ENCODE results near the gene DKKL1. TPM values are rescaled to one million over a fixed set of nuclear protein-coding genes. Genes with fewer than 3 reads are reported as not detected.
"Not testable (repeated sequence)": the region's sequence is repeated elsewhere in the genome, so short reads cannot be mapped to it uniquely, and the experiment has no call there.

Gene DKKL1
- total RNA-seq, 1 experiment from 2014 or later: 0.21 TPM

DNA sequence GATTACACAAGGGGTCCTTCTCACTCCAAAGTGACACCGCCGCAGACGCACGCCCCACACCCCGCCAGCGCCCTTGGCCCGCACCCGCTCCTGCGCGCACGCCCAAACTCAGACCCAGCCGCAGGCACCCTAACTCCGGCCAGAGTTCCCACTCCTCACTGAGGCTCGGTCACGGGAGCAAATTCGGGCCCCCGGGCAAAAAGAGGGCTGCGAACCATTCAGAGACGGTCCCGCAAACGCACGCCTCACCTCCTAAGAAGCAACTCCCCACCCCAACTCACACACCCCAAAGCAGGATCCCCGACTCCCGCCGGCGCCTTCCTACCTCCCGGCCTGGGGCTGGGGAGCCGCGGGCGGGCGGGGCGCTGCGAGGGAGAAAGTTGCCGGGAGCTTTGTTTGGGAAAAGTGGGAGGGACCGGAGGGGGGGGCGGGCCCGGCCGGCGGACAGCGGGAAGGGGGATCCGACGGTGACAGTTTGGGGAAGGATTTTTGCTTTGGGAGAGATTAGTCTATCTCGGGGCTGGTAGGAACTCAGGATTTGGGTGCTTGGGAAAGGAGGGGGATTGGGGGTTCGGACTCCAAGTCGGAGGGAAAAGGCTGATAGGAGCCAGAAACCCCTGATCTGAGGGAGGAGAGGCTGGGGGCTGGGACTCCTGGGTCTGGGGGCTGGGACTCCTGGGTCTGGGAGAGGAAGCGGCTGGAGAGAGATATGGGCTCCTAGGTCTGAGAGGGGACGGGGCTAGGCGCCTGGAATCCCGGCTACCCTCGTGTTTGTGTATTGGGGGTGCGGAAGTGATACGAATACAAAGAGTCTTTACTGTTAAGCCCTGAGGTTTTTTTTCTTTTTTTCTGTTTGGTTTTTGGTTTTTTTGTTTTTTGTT lies 1.4 kb upstream of the DKKL1 start, which contains the start of gene TEAD2:
Gene TEAD2, minus strand, starts transcription at position 369 of the 881 bp plus-strand sequence. CDS start 2,341 bp downstream, outside the sequence.
- DNase-seq (ENCODE audit: low spot score): no peak

DNA sequence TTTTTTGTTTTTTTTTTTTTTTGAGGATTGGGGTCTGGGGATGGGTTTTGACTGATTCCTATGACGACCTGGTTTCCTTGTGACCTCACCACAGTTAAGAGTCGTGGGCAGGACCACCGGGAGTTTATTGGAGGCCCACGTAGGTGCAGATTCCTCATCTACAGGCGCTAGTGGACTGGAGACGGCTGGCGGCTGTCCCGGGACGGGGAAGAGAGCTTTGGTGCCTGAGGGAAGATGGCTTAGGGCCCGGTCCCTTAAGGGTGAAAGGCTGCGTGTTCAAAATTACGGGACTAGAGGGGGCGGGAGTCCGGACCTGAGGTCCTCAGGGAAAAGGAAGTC lies 779 bp upstream of the DKKL1 start:
- no peak for DNase-seq (ENCODE audit: low spot score)

DNA sequence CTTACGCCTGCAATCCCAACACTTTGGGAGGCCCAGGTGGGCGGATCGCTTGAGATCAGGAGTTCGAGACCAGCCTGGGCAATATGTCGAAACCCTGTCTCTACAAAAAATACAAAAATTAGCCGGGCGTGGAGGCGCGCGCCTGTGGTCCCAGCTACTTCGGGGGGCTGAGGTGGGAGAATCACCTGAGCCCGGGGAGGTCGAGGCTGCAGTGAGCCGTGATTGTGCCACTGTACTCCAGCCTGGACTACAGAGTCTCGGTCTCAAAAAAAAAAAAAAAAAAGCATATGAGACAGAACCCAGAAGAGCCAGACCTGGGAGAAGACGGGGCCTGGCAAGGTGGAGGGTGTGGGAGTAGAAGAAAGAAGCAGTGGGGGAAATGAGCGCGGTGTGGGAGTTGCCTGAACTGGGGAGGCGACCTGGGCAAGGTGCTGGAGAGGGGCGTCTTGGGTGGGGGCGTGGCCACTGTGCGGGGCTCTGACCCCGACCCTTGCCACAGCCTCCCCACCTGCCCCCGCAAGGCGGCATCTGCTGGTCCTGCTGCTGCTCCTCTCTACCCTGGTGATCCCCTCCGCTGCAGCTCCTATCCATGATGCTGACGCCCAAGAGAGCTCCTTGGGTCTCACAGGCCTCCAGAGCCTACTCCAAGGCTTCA lies 533 bp downstream of the DKKL1 start:
- no peak for DNase-seq (ENCODE audit: low spot score)

DNA sequence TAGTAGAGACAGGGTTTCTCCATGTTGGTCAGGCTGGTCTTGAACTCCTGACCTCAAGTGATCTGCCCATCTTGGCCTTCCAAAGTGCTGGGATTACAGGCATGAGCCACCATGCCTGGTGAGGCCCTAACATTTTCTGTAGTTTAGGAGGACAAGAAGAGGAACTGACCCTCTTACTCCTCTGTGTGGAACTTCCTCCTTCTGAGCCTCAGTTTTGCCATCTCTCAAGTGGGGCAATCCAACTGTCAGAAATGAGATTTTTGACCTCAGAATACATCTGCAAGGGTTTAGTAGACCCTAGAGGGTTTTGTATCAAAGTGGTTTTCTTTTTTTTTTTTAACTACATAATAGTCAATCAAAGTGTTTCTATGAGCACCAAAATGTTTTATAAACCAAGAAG lies 2.4 kb downstream of the DKKL1 start:
- no peak for DNase-seq (ENCODE audit: low spot score)

DNA sequence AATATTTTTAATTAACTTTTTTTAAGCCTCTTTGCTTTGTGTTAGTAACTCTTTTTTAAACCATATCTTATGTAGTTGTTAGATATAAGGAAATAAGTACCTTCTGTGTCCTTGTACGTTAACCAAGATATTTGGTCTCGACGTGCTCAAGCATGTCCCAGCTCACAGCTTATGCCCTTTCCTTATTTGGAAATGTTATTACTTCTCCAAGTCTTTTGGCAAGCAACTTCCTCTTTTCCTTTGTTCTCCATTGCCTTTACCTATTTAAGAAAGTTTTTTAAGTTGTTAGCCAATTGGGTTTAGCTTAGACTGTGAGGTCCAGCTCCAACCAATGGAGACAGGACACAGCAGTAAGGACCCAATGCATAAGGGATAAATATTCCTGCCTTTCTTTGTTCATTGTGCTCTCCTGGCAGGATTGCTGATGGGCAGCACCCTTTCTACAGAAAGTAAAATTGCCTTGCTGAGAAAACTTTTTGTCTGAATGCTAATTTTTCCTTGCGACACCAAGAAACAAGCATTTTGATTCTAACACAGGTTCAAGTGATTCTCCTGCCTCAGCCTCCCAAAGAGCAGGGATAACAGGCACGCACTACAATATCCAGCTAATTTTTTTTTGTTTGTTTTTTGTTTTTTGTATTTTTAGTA lies 5.2 kb downstream of the DKKL1 start:
- DNase-seq (ENCODE audit: low spot score): no peak

DNA sequence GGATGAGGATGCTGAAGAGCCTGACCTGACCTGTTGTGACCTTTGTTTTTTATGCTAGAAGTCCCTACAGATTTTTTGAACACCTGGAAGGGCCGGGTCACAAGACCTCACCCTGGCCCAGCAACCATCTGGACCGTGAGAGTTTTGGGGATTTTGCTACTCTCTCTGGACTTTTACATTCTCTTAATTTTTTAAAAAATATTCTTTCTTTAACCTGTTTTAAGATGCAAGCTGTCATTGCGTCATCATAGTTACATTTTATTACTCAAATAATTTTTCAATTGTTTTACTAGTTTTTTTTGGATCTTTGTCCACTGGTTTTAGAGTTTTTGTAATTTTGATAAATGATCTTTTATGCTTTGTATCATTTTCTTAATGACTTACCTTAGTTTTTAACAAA lies 7.5 kb downstream of the DKKL1 start:
- DNase-seq (ENCODE audit: low spot score): no peak

DNA sequence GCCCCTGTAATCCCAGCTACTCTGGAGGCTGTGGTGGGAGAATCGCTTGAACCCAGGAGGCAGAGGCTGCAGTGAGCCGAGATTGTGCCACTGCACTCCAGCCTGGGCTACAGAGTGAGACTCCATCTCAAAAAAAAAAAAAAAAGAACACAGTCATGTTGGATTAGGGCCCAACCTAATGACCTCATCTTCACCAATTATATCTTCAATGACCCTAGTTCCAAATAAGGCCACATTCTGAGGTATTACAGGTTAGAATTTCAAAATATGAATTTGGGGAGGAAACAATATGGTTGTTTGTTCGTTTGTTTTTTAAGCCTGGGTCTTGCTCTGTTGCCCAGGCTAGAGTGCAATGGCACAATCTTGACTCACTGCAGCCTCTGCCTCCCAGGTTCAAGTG lies 9.5 kb downstream of the DKKL1 start:
- not testable (repeated sequence) for DNase-seq (ENCODE audit: low spot score)

DNA sequence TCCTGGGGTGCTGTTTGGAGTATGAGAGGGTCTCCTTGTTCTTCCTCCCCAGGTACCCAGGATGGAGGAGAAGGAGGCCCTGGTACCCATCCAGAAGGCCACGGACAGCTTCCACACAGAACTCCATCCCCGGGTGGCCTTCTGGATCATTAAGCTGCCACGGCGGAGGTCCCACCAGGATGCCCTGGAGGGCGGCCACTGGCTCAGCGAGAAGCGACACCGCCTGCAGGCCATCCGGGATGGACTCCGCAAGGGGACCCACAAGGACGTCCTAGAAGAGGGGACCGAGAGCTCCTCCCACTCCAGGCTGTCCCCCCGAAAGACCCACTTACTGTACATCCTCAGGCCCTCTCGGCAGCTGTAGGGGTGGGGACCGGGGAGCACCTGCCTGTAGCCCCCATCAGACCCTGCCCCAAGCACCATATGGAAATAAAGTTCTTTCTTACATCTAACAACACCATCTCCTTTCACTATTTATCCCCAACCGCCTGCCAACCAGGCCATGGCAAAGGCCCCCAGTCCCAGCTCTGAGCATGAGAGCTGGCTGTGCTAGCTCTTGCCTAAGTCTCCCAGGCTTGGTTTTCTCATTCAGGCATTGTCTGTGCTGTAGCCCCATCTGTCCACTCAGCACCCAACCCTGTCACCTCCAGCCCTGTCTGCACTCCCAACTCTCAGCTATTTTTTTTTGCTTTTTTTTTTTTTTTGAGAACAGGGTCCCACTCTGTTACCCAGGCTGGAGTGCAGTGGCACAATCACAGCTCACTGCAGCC lies 11.2 kb downstream of the DKKL1 start:
- DNase-seq (ENCODE audit: low spot score): no peak

DNA sequence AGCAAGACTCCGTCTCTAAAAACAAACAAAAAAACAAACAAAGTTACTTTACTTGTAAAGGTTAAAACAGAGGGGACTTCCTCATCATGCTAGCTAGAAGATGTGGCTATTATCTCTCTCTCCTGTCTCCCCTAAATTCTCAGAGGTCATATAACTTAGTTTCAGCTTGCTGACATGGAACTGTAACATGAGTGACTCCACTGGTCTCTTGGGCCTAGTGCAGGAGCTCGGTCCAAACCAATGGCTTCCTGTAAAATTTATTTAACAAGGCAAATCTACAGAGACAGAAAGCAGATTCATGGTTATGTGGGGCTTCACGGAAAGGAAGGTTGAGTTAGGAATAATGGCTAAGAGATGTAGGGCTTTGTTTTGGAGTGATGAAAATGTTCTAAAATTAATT lies 14.8 kb downstream of the DKKL1 start:
- DNase-seq (ENCODE audit: low spot score): no peak

DNA sequence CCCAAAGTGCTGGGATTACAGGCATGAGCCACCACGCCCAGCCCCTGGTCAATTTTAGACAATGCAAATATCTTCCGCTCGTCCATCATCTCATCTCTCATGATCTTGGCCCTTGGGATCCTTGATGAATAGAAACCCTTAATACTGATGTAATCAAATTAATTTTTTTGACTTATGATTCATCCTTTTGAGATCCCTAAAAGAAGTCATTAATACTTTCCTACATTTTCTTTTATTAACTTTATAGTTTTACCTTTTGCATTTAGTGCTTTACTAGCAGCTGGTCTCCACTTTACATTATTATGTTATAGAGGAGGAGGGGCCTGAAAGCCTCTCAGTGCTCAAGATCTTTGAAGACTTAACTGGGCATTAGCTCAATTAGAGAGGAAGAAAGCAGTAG lies 16.7 kb downstream of the DKKL1 start:
- DNase-seq (ENCODE audit: low spot score): no peak

DNA sequence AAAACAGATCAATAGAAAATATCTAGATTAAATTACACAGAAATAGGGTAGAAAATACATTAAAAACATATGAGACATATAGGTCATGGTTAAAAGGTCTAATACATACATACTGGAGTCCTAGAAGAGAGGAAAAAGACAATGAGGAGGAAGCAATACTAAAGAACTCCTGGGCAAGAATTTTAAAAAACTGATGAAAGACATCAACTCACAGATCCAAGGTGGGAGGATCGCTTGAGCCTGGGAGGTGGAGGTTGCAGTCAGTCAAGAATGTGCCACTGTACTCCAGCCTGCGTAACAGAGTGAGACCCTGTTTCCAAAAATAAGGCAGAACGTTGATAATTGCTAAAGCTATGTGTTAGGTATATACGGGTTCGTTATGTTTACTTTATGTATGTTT lies 19.0 kb downstream of the DKKL1 start:
- DNase-seq (ENCODE audit: low spot score): no peak

DNA sequence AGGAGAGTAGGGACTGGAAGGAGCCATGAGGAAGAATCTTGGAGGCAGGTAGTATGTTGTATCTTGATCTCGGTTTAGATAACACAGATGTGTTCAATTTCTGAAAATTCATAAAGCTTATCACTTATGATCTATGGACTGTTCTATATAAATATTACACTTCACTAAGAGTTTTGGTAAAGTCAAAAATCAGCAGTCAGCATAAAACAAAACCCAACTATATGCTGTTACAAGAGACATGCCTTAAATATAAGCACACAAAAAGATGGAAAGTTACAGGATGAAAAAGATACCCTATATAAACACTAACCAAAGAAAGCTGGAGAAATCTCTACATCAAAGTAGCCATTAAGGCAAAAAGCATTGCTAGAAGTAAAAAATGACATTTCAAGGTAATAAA lies 19.9 kb downstream of the DKKL1 start:
- DNase-seq (ENCODE audit: low spot score): no peak

DNA sequence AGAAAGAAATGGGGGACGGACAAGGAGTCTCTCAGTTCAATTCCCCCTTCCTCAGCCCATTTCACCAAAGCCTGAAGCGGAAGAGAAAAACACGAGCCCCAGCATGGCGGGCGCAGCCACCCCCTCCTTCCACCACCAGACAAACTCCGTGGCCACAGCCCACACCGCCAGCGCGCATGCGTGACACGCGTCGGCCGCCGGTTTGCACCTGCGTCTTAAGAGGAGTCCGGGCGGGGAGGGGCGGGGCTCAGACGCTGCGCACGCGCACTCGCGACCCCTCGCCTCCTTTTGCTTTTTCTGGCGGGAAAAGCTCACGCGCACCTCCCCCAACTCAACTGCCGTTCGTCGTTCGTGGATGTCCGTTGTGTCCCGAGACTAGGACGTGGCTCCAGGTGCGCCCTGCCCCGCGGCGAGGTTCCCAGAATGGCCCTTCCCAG lies 24.3 kb downstream of the DKKL1 start, which contains the start of gene KASH5:
Gene KASH5, plus strand, starts transcription at position 314 of the 437 bp plus-strand sequence. CDS start 2,635 bp downstream, outside the sequence.
- DNase-seq (ENCODE audit: low spot score): no peak

DNA sequence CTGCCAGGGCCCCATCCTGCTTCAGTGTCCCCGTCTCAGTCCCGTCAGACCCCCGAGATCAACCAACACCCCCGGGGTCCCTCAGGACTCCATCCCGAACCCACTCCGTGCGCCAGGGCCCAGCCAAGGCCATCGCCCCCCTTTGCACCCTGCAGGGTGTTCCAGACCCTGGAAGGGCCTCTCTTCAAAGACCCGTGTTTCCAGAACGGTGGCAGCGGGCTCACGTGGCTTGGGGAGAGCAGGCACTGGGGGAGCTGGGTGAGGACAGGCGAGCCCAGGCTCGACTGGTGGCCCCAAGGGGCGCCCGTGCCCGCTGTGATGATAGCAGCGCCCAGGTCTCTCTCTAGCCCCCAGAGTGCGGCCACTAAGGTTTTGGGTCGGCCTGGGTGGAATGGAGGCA lies 25.7 kb downstream of the DKKL1 start:
- DNase-seq (ENCODE audit: low spot score): no peak

DNA sequence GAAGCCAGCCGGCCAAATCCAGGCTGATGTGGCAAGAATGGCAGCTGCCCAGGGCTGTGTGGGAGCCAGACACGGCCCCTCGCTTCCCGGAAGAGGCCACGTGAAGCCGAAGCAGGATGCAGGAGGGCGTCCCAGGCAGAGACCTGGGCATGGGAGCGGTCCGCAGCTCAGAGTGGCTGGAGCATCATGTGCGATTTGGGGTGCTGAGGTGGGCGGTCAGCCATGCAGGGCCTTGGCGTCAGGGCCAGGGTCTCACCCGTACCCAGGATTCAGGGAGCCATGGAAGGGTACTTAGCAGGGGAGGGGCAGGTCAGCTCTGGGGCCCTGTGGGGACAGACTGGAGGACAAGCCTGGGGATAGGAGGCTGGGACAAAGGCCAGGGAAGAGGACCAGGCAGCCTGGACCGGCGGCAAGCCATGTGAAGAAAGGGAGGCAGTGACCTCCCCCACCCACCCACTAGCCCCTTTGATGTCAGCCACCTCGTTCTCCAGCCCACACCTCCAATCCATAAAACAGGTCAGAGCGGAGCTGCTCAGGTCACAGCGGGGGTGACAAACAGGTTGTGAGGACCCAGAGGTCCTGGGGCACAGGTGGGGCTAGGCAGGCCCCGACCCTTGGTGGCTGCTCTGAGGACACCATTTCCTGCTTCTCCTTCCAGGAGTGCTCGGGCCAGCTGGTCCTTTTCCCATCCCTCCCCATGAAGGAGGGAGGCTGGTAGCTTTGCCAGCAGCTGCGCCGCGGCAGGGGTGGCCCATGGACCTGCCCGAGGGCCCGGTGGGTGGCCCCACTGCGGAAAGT lies 26.7 kb downstream of the DKKL1 start:
- no peak for DNase-seq (ENCODE audit: low spot score)

DNA sequence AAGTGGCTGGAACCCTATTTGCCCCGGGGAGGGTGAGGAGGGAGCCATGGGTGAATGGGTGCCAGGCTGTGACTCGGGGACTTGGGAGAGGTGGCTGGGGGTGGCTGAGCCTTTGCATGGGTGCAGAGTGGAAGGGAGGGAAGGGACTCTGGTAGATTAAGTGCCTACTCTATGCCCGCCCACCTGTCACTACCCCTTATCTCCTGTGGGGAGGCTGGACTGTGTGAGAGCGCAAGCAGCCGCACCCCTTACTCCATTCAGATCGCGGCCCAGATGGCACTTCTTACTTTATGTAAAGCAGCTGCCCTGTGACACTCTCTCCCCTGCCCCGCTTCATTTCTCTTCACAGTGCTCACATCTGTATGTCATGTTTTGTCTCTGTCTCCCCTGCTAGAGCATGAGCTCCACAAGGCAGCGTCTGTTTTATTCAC lies 27.3 kb downstream of the DKKL1 start:
- no peak for DNase-seq (ENCODE audit: low spot score)

DNA sequence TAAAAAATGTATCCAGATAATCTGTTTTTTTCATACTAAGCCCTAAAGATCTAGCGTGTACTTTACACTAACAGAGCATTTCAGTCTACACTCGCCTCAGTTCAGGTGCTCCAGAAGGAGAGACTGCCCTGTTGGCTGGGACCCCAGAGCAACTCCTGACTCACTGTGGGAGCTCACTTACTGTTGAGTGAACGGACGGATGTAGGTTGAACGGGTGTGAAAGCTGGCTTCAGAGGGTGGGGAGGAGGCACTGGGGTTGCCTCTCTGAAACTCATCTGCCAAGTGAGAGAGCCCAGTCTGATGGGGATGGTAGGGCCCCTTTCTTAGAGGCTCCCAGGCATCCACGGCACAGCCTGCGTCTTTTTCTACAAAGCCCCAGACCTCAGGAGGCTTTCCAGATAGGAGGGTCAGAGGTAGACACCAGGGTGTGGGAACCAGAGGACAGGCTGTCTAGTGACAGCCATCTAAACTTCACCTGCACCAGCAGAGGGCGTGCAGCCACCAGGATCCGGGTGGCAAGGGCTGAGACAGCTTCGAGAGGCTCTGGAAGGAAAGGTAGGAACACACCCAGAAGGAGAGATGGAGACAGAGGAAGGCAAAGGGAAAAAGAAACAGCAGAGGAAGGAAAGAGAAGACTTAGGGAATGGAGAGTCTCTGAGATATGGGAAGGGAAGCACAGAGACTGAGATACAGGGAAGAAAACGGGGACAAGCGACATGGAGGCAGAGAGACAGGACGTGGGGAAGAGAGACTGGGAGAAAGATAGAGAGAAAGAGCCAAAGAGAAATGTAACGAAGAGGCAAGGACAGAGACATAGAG lies 28.1 kb downstream of the DKKL1 start:
- DNase-seq (ENCODE audit: low spot score): peak; percentile 78

DNA sequence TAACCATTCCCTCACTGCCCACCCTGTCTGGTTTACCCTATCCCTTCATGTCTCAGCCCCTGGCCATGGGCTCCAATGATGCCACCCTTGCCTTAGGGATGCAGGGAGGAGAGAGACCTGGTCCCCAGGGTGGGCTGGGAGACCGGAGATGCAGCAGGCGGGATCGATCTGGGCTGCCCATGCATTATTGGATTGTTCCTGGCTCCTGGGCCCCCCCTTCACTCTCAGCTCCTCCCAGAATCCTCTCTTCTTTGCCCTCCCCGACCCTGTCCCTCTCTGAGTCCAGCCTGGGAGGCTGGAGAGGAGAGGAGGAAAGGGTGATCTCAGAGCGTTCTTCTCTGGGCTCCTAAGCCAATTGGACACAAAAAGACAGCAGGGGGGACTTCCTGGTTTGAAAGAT lies 30.2 kb downstream of the DKKL1 start:
- no peak for DNase-seq (ENCODE audit: low spot score)

DNA sequence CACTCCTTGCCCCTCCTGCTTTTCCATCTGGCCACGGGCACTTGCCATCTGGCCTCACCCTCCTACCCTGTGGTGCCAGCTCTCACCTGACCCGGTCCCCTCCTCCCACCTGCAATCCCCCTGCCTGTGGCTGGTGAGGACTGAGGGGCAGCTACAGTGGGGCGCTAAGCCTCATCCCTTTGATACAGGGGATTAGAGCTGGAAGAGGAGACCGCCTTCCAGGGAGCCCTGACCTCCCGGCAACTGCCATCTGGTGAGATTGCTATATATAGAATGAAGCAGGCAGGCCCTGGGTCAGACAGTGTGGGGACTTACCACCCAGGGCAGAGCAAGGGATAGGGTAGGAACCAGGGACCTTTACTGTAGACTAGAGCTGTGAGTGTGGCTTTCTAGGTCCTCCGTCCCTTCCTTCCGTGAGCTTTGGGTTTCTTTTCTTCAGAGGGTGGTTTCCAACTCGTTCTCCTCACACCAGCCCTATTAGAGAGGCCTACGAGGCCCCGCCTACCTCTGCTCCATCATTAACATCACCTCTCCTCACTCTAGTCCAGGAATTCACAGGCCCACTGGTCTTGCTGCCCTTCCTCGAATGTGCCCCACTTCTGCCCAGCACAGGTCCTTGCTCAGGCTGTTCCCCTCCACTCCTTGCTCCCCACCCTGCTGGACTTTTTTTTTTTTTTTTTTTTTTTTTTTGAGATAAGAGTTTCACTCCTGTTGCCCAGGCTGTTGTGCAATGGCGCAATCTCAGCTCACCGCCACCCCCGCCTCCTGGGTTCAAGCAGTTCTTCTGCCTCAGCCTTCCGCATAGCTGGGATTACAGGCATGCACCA lies 32.1 kb downstream of the DKKL1 start:
- DNase-seq (ENCODE audit: low spot score): no peak

Measured in A172 (cell line).